NCI-H1092 treated with DMSO at 0.1 percent for 48 hours (cell line): ENCODE data around the gene THOP1.

Experiments used
- DNase-seq: peaks from one replicate; lab custom pipeline; 2025; lab: John Stamatoyannopoulos, UW

THOP1 gene

GRCh38 chr19:2804156-2805004, 19.1 kb downstream of the THOP1 start:
- DNase-seq = no peak

- DNase-seq = no peak
Observed at GRCh38 chr19:2805261-2805900, 20.1 kb downstream of the THOP1 start.

- no peak for DNase-seq
Observed at GRCh38 chr19:2805991-2806649, 20.8 kb downstream of the THOP1 start.

DNA sequence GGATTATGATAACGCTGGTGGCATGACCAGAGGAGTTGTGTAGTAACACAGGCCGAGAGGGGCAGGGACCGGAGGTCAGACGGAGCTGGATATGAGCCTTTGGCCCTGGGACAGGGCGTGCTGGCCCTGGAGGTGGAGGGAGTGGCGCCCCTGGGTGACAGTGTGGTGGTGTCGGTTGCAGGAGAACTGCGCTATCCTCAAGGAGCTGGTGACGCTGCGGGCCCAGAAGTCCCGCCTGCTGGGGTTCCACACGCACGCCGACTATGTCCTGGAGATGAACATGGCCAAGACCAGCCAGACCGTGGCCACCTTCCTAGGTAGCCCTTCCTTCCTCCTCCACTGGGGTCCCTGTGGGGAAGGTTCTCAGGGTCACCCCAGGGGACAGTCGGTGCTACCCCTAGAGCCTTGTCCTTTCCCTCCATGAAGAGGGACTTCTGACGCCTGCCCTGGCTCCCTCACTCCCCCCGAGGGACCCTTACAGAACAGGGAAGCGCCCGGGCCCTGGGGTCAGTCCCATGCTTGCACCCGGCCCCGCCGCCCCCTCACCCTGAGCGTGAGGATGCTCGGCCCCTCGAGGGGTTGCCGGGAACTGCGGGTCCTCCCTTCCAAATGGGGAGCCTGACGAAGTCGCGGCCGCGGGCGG, 21.6 kb downstream of the THOP1 start:
- no peak for DNase-seq

DNA sequence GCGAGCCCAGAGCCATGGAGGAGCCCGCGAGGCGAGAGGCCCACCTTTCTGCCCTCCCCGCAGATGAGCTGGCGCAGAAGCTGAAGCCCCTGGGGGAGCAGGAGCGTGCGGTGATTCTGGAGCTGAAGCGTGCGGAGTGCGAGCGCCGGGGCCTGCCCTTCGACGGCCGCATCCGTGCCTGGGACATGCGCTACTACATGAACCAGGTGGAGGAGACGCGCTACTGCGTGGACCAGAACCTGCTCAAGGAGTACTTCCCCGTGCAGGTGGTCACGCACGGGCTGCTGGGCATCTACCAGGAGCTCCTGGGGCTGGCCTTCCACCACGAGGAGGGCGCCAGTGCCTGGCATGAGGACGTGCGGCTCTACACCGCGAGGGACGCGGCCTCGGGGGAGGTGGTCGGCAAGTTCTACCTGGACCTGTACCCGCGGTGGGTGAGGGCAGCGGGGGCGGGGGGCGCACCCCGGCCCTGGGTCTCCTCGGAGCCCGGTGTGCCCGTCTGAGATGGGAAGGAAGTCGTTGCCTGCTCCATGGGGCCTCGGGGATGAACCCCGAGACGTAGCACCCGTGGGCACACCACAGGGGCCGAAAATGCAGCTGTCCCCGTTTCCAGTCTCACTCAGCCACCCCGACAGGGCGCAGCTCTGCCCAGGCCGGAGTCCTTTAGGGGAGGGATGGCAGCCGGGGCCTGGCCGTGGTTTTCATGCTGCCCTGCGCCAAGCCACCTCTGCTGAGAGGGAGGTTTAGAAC, 22.3 kb downstream of the THOP1 start:
- no peak for DNase-seq

GRCh38 chr19:2808129-2808941, 23.0 kb downstream of the THOP1 start:
- DNase-seq = no peak

DNA sequence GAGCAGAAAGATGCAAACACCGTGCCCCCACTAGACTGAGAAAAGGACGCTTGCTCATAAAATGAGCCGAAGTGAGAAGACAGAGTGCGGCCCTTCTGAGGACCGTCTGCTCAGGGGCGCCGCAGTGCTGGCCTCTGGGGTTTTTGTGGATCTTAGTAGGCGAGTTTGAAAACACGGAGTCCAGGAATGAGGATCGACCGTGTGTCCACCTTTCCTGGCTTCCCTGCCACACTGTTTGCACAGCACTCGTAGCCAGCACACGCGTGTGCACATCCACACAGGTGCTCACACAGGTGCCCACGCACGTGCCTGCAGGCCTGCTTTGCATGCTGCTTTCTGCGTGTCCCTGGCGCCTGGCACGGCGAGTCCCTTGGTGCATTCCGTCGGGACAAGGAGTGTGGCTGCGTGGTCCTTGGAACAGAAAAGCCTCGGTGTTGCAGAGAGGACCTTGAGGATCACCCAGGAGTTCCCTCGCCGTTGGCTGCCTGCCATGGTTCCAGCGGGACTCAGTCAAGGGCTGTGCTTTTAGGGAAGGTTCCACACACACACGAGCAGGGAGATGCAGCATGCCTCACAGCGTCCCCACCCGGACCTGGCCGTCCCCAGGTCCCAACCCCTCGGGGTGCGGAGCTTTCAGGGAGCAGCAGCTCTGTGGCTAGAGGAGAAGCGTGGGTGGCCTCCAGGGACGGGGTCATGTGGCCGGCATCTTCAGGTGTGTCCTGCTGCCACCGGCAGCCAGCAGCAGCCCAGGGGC, 24.3 kb downstream of the THOP1 start:
- DNase-seq = no peak

DNA sequence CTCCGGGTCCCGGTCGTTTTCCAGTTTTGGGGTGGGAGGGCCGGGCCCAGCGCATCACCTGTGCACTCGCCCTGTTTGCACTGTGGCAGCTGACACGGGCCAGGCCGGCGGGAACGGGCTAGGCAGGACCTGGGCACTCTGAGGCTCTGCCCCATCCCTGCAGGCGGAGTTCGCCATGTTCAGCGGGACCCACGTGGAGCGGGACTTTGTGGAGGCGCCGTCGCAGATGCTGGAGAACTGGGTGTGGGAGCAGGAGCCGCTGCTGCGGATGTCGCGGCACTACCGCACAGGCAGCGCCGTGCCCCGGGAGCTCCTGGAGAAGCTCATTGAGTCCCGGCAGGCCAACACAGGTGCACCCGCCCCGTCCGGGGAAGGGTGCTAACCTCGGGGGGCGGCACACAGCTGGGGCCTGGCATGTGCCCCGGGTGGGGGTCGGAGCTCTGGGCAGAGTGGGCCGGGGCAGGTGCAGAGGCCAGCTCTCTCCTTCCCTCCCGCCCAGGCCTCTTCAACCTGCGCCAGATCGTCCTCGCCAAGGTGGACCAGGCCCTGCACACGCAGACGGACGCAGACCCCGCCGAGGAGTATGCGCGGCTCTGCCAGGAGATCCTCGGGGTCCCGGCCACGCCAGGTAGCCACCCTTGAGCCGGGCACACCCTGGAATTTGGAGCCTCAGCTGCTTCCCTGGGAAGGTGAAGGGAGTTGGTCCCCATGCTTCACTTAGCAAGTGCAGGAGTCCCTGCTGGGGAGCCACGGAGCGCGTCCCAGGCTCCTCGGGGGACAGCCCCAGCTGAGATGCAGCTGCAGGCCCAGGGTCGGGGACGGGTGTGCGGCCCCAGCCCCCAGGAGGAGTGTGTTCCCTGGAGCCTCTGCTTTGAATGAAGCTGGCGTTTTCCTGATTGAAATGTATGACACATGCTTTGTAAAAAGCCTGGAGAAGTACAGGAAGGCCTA, 25.1 kb downstream of the THOP1 start:
- no peak for DNase-seq

DNA sequence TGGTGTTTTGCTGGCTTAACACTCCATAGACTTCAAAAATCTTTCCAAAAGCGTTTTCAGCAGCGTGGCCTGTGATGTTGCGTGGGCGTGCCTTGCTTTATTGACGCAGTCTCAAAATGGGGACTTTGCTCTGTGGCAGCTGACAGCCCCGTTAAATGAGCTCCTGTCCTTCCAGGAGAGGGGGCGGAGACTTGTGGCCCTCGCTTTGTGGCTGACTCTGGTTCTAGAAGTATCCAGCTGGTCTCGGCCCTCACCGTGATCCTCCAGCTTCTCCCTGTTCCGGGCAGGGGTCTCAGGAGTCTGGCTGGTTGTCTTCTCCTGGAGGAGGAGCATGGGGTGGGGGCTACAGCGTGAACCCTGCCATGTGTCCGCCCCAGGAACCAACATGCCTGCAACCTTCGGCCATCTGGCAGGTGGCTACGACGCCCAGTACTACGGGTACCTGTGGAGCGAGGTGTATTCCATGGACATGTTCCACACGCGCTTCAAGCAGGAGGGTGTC, 26.0 kb downstream of the THOP1 start:
- DNase-seq = no peak

- no peak for DNase-seq
Observed at GRCh38 chr19:2811735-2812413, 26.6 kb downstream of the THOP1 start.

GRCh38 chr19:2812414-2813234, 27.3 kb downstream of the THOP1 start:
- no peak for DNase-seq

DNA sequence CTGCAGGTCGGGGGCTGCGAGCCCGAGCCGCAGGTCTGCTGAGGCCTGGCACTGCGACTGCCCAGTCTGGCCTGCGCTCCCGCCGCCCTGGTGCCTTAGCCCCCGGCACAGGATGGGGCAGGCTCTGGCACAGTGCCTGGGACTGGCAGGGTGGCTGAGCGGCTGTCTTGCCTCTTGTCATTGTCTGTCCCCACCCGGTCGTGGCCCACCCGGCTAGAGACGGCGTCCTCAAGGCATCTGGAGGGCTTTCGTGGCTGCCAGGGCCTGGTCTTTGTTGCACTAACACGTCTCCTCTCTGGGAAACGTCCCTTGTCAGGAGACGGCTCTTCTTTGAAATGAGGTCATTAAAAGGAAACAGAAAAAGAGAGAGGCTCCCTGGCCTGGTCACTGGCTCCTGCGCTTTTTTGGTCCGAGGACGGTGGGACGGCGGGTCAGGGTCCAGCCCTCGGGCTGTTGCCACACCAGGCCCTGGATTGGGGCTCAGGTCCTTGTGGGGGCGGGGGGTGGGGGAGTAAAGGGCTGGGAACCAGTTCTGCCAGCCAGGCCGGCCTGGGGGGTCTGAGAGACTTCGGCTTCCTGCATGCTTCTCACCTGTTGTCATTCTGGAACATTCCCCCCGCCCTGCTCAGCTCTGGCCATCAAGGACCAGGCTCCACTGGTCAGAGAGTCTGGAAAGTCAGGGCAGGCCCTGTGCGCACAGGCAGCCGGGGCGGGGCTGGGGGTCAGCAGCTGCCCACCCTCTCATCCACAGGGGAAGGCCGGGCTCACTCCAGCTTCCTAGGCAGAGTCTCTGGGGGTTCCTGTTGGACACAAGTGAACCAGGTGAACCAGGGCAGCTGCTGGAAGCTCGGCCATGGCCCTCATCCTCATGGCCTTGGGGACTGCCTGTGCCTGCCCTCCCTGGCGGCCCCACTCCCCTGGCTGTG, 28.2 kb downstream of the THOP1 start:
- DNase-seq = no peak

- no peak for DNase-seq
Observed at GRCh38 chr19:2814426-2814825, 29.1 kb downstream of the THOP1 start.

GRCh38 chr19:2815191-2815614, 29.9 kb downstream of the THOP1 start:
- no peak for DNase-seq

DNA sequence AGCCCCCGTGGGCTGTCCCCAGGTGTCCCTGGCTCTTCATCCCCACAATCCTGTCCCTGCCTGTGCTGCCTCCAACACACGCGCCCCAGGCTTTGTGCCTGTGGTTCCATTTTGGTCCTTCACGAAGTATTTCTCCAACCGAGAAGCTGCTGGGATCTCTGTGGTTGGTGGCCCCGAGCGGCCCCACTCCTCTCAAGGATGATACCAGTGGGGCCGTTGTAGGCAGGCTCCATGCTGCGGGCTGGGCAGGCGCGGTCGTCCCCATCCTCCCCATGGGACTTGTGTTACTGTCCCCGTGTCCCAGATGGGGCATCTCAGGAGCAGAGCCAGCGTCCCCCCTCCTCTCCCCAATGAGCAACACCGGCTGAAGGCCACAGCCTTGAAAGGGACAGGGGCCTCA, 30.6 kb downstream of the THOP1 start:
- no peak for DNase-seq

- DNase-seq = no peak
Observed at GRCh38 chr19:2816641-2817040, 31.3 kb downstream of the THOP1 start.
